ENCODE data around the gene BPIFB2. TPM values are rescaled to one million over a fixed set of nuclear protein-coding genes. Genes with fewer than 3 reads are reported as not detected.
A peak's percentile ranks its signal among the peaks of the same experiment; 100 is the strongest.

Gene BPIFB2
- total RNA-seq, 1 donor from 2014 or later: not detected

- H3K27me3 ChIP-seq (ENCODE audit: control insufficient read depth, insufficient read depth, low read length): no peaks in the 10 kb centered on the region
- H3K36me3 ChIP-seq (ENCODE audit: control insufficient read depth, insufficient read depth, low read length): no peaks in the 10 kb centered on the region
- no peak for FAIRE-seq
- DNase-seq (ENCODE audit: low read depth): no peak
- no peak for TF ChIP-seq CTCF (IDR thresholded peaks at IDR 0.05; ENCODE audit: insufficient read depth, low read length, severe bottlenecking)
- H3K4me3 ChIP-seq (ENCODE audit: low read depth, low read length): no peak overlapping the region
Observed at GRCh38 chr20:32989507-32990283, 17.8 kb upstream of the BPIFB2 start.

- FAIRE-seq: peak; percentile 60
Observed at GRCh38 chr20:32990426-32990825, 17.1 kb upstream of the BPIFB2 start.

GRCh38 chr20:32991383-32991782, 16.1 kb upstream of the BPIFB2 start:
- TF ChIP-seq CTCF (IDR thresholded peaks at IDR 0.05; ENCODE audit: insufficient read depth, low read length, severe bottlenecking): no peak
- DNase-seq (ENCODE audit: low read depth): no peak
- no peaks in the 10 kb centered on the region for H3K27me3 ChIP-seq (ENCODE audit: control insufficient read depth, insufficient read depth, low read length)
- no peaks in the 10 kb centered on the region for H3K36me3 ChIP-seq (ENCODE audit: control insufficient read depth, insufficient read depth, low read length)
- H3K4me3 ChIP-seq (ENCODE audit: low read depth, low read length): no peak overlapping the region
- peak; percentile 18 for FAIRE-seq

More at GRCh38 chr20:32990426-32990825, 17.1 kb upstream of the BPIFB2 start:
- Histone ChIP-seq H3K4me3 (ENCODE audit: low read depth, low read length) (no peak overlapping the region), H3K36me3 (ENCODE audit: control insufficient read depth, insufficient read depth, low read length) (no peaks in the 10 kb centered on the region), H3K27me3 (ENCODE audit: control insufficient read depth, insufficient read depth, low read length) (no peaks in the 10 kb centered on the region)
- DNase-seq (ENCODE audit: low read depth): no peak
- no peak for TF ChIP-seq CTCF (IDR thresholded peaks at IDR 0.05; ENCODE audit: insufficient read depth, low read length, severe bottlenecking)

GRCh38 chr20:32991792-32992641, 15.5 kb upstream of the BPIFB2 start:
- FAIRE-seq: no peak
- no peaks in the 10 kb centered on the region for H3K27me3 ChIP-seq (ENCODE audit: control insufficient read depth, insufficient read depth, low read length)
- H3K4me3 ChIP-seq (ENCODE audit: low read depth, low read length): no peak overlapping the region
- no peak for DNase-seq (ENCODE audit: low read depth)
- no peak for TF ChIP-seq CTCF (IDR thresholded peaks at IDR 0.05; ENCODE audit: insufficient read depth, low read length, severe bottlenecking)
- no peaks in the 10 kb centered on the region for H3K36me3 ChIP-seq (ENCODE audit: control insufficient read depth, insufficient read depth, low read length)

GRCh38 chr20:32993496-32994050, 13.9 kb upstream of the BPIFB2 start:
- FAIRE-seq (no peak), DNase-seq (ENCODE audit: low read depth) (no peak)
- no peak overlapping the region for H3K4me3 ChIP-seq (ENCODE audit: low read depth, low read length)
- H3K27me3 ChIP-seq (ENCODE audit: control insufficient read depth, insufficient read depth, low read length): no peaks in the 10 kb centered on the region
- no peaks in the 10 kb centered on the region for H3K36me3 ChIP-seq (ENCODE audit: control insufficient read depth, insufficient read depth, low read length)
- no peak for TF ChIP-seq CTCF (IDR thresholded peaks at IDR 0.05; ENCODE audit: insufficient read depth, low read length, severe bottlenecking)

All from bronchial epithelial cell (primary cell).